Activated CD4-positive, alpha-beta T cell treated with anti-CD3 and anti-CD28 coated beads for 1 hour (primary cell): Measurements from ENCODE around the gene PCSK5.
"Not testable (repeated sequence)": the region's sequence is repeated elsewhere in the genome, so short reads cannot be mapped to it uniquely, and the experiment has no call there.

Experiments used
- DNase-seq: peaks from one replicate; pipeline ENCODE4 v3.0.0-alpha.2; 2020

The PCSK5 gene

DNA sequence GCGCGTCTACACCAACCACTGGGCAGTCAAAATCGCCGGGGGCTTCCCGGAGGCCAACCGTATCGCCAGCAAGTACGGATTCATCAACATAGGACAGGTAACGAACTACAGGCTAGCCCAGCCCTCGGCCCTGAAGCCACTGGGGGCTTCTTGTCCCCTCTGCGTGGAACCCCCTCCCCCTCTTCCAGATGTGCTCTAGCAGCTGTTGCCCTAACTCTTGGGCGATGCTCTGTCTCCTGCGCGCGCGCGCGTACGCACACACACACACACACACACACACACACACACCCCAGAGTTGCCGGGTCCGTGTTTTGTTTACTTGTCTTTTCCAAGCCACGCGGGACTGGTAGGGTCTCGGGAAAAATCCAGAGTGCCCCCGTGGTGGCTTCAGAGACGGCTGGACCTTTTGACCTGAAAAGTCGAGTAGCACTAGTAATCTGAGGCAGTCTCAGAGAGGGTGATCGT, 836 bp downstream of the PCSK5 start:
- peak; percentile 12 for DNase-seq

DNA sequence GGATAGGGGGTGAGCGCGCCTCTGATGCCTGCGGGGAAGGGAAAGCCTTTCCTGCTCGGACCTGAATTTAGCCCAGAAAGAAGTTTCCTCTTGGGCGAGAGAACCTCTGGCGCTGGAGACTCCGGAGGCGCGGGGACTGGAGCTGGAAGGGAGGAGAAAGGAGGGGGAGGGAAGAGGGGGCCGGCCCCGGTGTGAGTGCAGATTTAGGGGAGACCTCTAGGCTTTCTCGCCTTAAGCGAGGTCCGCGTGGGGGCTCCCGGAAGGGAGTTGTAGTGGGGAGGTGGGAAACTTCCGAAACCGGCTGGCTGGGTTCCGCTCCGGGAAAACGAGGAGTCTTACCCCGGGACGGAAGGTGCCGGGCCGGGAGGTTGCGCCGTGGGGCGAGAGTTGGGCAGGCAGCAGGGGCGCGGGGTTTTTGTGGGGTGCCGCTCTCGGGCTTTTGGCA, 1.3 kb downstream of the PCSK5 start:
- no peak for DNase-seq

DNA sequence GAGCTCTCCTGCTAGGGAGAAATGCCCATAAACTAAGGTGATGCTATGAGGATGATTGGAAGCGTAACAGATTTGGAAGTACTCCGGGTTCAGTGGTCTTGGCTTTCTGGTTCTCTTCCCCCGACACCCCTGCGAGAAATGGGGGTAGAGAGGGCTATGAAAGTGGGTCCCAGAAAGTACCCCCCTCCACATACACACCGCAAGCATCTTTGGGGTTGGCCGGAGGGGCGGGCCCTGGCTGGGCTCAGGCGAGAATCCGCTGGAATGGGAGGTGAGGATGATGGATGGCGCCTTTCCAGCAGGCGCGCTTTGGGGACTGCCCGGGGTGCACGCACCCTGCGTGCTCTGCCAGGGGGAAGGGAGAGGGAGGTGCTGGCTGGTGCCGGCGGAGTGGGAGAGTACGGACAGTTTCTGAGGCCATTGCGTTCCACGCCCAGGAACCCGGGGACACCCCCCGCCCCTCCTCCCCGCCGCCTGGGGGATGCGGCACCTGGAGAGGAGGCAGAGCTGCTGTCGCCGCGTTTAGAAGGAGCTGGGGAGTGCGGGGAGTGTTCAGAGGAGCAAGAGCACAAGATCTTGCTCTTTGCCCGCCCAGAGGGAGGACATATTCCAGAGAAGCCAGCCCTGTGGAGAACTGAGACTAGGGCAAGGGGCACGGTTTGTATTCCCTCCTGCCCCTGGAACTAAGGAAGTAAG, 1.9 kb downstream of the PCSK5 start:
- DNase-seq = peak; percentile 10

DNA sequence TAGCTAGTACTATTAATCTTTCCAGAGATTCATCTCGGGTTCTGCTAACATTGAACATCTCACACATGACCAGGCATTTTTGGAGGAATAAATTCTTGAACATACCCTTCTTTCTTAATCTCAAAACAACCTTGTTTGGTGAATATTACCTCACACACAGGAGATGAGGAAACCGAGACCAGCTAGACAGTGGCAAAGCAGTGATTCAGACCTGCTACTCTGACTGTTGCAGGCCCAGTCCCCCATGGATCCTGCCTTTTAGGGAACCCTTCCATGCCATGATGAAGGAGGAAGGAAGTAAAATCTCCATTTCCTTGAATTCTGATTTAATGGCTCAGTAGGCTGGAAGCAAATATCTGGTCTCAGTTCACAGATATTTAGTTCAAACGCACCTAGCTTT, 2.6 kb downstream of the PCSK5 start:
- DNase-seq = no peak

DNA sequence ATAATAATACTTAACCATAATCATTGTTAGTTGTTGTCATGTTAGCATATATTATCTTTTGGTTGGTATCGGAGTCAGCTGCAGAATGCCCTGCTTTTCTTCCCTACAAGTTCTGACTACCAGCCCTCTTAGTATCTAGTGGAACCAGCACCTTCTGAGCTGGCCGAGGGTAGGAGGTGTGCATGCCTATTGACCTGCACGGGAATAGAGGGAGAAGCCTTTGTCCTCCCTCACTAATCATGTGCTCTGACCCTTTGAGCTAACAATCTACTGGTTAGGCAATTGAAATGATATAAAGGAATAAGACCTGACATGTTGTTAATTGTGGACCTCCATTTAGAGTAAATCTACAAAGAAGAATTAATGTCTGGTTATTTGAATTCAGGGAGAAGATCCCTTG, 4.1 kb downstream of the PCSK5 start:
- DNase-seq = no peak

DNA sequence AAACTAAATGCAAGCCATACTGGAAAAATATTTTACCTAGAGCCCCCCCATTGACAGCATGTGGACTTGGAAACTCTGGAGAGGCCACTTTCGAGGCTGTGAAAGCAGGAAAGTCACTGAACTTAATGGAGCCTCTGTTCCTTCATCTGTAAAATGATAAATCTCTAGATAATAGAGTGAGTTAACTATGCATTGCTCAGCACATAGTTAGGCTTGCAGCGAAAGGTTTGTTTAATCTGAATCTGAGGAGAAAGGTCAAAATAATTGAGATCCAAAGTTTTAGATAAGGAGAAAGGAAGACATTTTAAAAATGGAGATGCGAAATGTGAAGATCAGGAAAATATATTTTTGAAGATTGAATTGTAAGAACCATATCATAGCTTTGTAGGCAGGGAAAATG, 4.6 kb downstream of the PCSK5 start:
- DNase-seq = no peak

DNA sequence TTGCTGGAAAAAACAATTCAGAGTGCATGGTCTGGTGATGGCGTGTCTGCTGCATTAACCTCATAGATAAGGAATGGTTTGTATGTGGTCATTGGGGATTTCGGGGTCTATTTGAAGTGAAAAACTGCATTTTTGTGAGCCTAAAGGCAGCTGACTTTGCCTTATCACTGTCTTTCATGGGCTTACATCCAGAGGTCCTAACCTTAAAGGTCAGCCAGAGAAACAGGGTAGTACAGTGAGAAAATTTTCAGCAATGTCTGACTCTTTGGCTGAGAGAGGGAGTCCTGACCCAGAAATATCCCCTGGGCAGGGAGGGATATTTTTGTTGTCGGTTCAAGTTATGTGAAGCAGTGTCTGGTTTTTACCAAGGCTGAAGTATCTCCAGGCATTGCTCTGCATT, 5.7 kb downstream of the PCSK5 start:
- no peak for DNase-seq

DNA sequence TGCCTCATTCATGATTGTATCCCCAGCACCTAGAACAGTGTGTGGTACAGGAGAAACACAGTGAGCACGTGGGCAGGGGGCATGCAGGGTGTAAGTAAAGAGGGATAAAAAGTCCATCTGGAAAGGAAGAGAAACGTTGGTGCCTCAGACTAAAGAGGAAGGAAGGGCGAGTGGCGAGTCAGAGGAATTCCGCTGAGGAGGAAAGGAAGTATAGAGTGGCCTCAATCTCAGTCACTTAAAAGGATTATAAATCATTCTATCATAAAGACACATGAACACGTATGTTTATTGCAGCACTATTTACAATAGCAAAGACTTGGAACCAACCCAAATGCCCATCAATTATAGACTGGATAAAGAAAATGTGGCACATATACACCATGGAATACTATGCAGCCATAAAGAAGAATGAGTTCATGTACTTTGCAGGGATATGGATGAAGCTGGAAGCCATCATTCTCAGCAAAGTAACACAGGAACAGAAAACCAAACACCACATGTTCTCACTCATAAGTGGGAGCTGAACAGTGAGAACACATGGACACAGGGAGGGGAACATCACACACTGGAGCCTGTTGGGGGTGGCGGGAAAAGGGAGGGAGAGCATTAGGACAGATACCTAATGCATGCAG, 10.5 kb downstream of the PCSK5 start:
- DNase-seq = not testable (repeated sequence)

DNA sequence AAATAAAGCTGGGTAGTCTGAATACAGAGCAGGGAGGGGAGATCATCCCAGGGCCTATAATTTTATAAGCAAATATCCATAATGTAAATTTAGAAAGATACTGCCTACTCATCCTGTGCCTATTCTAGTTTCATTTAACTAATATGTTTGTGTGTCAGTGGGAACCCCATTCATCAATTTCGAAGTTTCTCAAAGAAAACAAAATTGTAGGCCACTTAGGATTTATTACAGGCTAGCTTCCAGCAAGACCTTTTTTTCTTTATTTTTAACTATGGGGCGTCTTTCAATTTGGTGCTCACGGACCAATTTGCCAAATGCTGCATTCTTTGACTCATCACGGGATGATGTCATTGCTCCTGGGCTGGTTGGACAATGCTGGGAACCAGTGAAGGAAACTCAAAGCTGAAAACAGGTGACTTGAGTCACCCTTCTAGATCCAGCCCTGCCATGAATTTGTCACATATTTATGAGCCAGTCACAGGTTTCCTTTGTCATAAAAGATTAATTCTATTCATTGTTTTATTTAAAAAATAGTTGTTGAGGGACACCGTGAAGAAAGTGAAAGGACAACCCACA, 13.4 kb downstream of the PCSK5 start:
- DNase-seq = no peak

DNA sequence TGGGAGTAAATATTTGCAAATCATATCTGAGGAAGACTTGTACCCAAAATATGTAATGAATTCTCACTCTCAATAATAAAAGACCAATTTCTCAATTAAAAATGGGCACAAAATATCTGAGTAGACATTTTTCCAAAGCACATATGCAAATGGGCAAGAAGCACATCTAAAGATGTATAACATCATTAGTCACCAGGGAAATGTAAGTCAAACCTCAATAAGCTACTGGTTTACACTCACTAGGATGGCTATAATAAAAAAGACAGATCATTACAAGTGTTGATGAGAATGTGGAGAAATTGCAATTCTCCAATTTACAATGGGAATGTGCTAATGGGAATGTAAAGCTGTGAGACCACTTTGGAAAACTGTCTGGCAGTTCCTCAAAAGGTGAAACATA, 13.9 kb downstream of the PCSK5 start:
- no peak for DNase-seq

DNA sequence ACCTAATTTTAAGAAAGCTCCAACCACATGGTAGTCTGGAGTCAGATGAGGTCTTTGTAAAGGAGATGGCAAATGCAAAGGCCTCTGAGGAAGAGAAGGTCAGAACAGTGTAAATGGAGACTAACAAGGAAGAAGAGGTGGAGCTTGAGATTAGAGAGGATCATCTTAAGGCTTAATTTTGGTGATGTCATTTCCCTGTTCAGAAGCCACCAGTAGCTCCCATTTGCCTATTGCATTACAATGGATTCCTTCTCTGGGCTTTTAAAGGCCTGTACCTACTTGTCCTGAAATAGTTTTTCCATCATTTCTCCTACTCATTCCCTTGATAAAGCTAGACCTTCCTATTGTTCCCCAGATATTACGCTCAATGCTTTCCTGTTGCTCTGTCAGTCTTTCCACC, 16.1 kb downstream of the PCSK5 start:
- DNase-seq = no peak

DNA sequence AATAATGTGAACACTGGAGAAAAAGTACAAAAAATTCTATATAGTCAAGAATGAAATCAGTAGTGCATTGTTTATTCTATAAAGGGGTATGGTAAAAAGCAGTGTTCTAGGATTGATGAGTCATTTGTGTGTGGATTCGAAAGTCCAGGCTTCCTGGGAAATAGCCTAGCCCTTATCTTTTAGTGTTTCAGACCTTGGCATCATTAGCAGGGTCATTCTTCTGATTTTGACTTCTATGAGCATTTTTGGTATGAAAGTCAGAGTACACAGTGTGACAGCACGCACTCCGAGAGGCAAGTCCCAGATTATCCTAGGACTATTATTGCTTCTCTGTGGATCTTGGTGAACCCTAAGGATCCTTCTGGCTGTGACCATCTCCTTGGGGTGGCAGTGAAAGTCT, 16.9 kb downstream of the PCSK5 start:
- DNase-seq = no peak

DNA sequence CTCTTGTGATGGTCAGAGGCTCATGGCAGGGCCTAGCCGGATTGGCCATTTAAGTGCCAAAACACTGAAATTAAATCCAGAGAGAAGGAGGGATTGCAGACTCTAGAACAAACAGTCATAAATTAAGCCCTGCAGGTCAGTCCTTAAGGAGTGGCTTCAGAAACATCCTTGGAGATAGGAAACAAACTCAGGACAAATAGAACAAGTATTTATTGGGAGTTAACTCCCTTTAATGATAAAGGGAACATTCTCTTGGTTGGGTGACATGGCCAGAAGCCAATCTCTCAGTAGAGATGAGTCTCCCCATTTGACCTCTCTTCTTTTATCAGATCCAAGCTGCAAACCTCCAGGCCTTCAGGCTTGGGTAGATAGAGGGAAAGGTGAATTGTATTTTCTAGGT, 17.4 kb downstream of the PCSK5 start:
- no peak for DNase-seq

DNA sequence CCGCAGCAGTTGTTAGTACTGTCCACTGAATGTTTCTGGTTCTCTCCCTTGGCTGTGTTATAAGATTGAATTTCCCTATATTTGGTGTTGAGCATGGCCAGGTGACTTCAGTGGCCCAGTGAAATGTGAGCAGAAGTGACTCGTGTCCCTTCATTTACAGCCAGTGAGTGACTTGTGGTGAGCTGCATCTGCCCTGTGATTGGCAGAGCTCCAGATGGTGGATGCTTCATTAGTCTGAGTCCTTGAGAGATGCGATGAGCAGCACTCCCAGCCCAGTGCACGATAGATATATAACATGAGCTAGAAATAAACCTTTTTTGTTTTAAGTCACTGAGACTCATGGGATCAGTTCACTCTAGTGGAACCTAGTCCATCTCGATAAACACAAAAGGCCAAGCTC, 19.3 kb downstream of the PCSK5 start:
- DNase-seq = no peak

DNA sequence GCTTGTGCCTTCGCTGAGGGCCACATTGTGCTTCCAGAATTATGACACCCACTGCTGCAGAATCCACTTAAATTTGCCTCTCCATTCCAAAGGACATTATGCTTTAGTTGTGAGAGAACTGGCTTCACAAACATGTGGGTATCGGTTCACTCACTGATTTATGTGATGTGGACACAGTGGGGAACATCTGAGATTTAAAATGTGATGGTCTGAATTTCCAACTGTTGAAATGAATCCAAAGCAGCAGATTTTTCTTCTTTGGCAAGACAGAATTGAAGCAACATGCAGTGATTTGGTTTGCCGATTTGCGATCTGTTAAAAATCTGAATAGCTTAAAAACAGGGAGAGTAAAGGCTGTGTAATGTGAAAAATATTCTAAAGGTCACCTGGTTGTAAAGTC, 20.3 kb downstream of the PCSK5 start:
- no peak for DNase-seq

DNA sequence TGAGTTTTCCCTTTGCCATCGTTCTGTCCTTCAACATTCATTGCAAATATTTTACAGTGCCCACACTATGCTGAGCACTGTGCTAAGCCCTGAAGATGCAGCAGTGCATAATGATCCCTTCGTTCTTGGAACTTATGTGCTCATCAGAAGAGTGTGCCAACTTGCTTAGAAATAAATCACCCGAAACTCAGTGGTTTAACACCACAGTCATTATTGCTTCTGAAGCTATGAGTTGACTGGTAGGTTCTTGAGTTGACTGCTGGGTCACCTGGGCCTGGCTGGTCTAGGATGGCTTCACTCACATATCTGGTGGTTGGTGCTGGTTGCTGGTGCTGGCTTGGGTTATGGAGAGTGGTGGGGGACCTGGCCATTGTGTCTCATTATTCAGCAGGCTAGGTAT, 20.9 kb downstream of the PCSK5 start:
- DNase-seq = no peak

DNA sequence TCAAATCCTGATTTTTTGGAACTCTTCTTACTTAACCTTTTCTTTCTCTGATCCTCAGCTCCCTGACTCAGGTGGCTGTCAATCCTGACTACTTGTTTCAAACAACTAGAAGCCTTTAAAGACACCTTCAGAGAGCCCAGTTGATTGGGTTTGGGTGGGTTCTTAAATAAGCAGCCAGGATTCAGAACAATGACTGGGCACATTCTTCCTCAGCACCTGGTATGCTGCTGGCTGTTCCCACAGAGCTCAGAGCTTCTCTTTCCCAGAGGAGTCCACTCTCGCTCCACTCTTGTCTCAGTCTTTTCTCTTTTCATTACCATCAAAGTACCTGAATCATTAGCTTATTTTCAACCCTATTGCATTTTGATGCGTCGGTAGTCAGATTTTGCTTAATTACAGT, 22.5 kb downstream of the PCSK5 start:
- no peak for DNase-seq

DNA sequence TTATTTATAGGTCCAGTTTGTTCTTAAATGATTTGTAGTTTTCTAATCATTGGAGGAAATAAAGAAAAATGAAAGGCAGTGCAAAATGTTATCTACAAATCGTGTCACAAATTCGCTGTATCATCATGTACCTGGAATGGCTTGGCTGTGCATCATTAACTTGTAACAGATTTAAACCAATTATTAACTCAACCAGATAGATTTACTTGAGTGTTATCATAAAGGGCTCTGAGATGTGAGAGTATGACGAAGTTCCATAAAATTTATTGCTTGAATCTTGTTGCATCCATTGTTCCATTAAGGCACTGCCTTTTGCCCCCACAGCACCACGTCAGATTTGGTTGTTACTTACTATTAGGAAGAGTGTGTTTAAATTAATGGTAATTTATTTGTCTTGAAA, 23.5 kb downstream of the PCSK5 start:
- no peak for DNase-seq

DNA sequence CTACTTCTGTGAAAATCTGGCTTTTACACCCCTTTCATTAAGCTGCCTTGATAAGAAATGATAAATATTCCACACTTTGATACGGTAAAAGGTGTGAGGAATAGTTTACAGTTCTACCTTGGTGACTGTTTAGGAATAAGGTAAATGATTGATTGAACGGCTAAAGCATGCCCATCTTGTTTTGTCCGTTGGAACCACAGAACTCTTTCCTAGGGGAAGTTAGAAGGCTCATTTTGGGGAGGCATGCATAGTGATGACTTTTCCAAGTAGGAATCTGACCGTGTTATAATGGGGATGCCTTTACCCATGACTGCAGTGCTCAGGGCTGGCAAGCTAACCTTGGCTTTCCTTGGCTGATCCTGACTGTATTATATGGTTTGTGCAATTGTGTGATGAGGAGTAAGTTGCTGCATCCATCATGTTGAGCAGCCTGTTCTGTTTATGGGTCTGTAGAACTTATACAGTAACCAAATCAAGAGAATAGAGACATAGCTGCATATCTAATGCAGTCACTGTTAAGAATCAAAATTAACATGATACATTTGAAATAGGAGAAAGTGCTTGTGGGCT, 24.5 kb downstream of the PCSK5 start:
- no peak for DNase-seq

DNA sequence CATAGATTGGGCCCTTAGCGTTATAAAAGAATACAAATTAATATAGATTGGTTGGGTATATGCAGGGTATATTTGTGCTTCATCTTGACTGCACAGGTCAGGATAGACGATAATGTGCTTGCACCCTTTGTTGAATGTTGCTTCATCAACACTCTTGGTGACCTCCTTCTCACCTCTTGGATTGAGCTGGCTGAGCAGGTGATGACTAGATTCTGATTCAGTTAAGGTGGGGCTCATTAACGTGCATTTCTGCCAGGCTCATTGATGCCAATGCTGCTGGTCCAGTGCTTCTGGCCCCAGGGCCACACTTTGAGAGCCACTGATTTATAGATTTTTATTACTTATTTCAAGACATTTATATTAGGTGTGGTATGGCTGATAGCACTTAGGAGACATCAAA, 27.7 kb downstream of the PCSK5 start:
- no peak for DNase-seq

DNA sequence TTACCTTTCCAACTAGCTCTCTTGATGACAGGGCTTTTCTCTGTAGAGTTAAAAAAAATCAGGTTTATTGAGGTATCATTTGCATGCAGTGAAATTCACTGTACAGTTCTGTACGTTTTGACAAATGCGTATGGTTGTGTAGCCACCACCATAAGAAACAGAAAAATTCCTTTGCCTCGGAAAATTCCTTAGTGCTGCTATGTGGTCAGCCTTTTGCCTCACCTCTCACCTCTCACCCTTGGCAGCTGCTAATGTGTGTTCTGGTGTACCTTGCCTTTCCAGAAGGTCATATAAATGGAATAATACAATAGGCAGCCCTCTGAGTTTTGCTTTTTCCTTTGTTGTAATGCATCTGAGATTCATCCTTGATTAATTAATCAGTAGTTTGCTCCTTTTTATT, 28.4 kb downstream of the PCSK5 start:
- no peak for DNase-seq

DNA sequence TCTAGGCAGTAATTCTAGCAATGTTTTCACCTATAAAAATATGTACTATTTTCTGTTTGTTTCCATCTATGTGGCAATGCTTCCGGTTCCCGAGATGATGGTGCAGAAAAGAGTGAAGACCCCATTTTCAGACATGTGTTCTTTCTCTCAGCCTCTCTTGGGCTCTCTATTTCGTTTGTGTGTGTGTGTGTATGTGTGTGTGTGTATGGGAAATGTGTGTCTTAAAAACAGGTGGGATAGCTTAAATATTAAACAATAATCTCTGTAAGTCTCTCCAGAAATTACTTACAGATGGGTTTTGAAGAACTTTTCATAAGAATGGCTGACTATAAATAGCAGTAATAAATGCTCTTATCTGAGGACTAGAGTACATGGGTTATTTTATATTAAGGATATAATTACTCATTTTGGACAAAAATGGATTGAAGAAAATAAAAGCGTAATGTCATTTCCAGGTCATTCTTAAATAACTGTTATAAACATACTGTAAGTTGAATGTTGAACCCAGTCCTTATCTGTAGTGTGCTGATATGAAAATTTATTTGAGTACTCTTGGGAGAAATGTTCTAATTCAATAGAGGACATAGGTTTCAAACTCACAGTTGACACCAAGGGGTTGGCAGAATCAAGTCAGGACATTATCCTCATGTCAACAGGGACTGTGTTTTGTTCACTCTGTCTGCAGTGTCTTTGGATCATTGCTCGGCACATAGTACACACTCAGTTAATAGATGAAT, 31.1 kb downstream of the PCSK5 start:
- DNase-seq = no peak

DNA sequence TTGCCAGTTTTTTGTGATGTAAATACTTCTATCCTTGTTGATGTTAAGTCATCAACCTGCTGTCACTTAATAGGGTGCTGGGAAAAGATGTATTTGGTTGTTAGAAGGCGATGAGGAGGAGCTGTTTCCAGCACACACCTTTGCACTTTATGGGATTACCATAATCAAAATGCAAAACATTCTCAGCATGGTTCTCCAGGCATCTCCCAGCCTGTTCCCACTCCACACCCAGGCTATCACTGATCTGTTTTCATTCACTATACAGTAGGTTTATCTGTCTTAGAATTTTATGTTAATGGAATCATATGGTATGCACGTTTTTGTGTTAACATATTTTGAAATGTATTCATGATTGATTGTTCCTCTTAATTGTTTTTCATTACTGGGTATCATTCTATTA, 35.9 kb downstream of the PCSK5 start:
- no peak for DNase-seq

DNA sequence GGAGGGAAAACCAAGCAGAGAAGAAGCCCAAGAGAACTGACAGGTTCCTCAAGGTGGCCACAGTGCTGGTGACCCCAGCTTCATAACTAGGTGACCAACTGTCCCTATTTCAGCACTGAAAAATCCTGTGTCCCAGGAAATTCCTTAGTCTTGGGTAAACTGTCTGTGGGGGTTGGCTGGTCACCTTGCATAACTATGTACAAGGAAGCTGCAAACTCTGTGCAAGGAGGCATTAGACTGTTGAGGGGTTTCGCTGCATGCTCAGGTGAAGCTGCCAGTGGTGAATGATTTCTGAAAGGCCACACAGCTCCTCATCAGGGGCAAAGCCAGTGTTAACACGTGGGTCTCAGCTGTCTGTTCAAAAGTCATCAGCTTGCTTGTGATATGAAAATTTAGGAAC, 36.9 kb downstream of the PCSK5 start:
- no peak for DNase-seq
